Stomach (tissue), 9 donors: Measurements from ENCODE around the gene CHD1. TPM values are rescaled to one million over a fixed set of nuclear protein-coding genes. Genes with fewer than 3 reads are reported as not detected.
A peak's percentile ranks its signal among the peaks of the same experiment; 100 is the strongest.

ENCODE experiments used
- DNase-seq, 2 donors: peaks; one replicate each; pipeline versions ENCODE4 v3.0.0 to v3.0.0-alpha.2; 2013 to 2019
- H3K27ac ChIP-seq, 5 donors: fragments of 200-600 bp in 4 of 5; sonication (generic) in 4 of 5; one replicate each; pipeline ENCODE4 v1.5.1; 2013 to 2019; ENCODE audit warnings: mild to moderate bottlenecking in 1 of 5, moderate library complexity in 1 of 5
- H3K27me3 ChIP-seq, 3 donors: fragments of 200-600 bp; sonication (generic); one replicate each; pipeline ENCODE4 v1.5.1; 2017 to 2019; ENCODE audit warnings: mixed run types in 1 of 3
- H3K36me3 ChIP-seq, 4 donors: fragments of 200-600 bp; sonication (generic); 1 replicate in 3 of 4; 2 replicates in 1 of 4; pipeline ENCODE4 v1.5.1; 2016 to 2019
- H3K4me1 ChIP-seq, 4 donors: fragments of 200-600 bp; sonication (generic); one replicate each; pipeline ENCODE4 v1.5.1; 2016 to 2019
- H3K4me3 ChIP-seq, 4 donors: fragments of 200-600 bp; sonication (generic) in 3 of 4; one replicate each; pipeline ENCODE4 v1.5.1; 2016 to 2019; ENCODE audit warnings: mild to moderate bottlenecking in 1 of 4
- H3K9me3 ChIP-seq, 4 donors: fragments of 200-600 bp; sonication (generic); one replicate each; pipeline ENCODE4 v1.5.1; 2016 to 2019
- CTCF ChIP-seq, 7 experiments: fragments of 450-650 bp in 4 of 7; fragments of 200-600 bp in 3 of 7; sonication (generic) in 3 of 7; IDR thresholded peaks; one replicate each; pipeline ENCODE4 v1.5.1; 2016 to 2019; ENCODE audit warnings: antibody characterized with exemption in 7 of 7, control low read depth in 2 of 7, mild to moderate bottlenecking in 1 of 7
- EP300 ChIP-seq: sonication (generic); formaldehyde crosslinking; IDR thresholded peaks from one replicate; pipeline ENCODE4 v1.6.1; 2017; ENCODE audit warnings: antibody characterized with exemption
- POLR2A ChIP-seq, 4 donors: fragments of 450-650 bp; IDR thresholded peaks; one replicate each; pipeline ENCODE4 v1.6.1; 2016; ENCODE audit warnings: antibody characterized with exemption in 4 of 4, control low read depth in 2 of 4, mild to moderate bottlenecking in 1 of 4, moderate library complexity in 1 of 4
- POLR2AphosphoS5 ChIP-seq, 3 donors: sonication (generic); formaldehyde crosslinking; IDR thresholded peaks; one replicate each; pipeline ENCODE4 v1.6.1; 2016; ENCODE audit warnings: antibody characterized with exemption in 3 of 3
- WGBS, 5 donors: extraction: QIAGEN DNeasy Blood & Tissue Kit in 3 of 5; methylation state at CpG; one replicate each; pipeline versions ENCODE4 v1.1.5 to v1.1.7; 2013 to 2018; 5-methylcytosine and 5-hydroxymethylcytosine counted together
- intact Hi-C: fragments of 100-400 bp; cut with DNase I; formaldehyde crosslinking; loops from one replicate; pipeline ENCODE4 v1.15.1; 2023; ENCODE audit warnings: low total_unique reads
- polyA plus RNA-seq, 3 donors: library from polyadenylated mRNA; stranded (reverse); fragments of 200-250 nt; gene quantifications; one replicate each; pipeline ENCODE4 v1.2.3, GENCODE V29; 2013
- total RNA-seq, 5 donors: library from RNA; depleted of rRNA; stranded (reverse); fragments of >200 nt; gene quantifications; one replicate each; pipeline versions ENCODE4 v1.1.0 to v1.2.3, GENCODE V29; 2014 to 2016
- donor health status: healthy with polysubstance abuse.
- donor health status: Bipolar disorder and iron deficiency.
- donor health status: healthy.

CHD1 gene
- total and polyA plus RNA-seq, 8 donors, result 8.0 to 119 (median 36.2) TPM

GRCh38 chr5:98942847-98943246 lies 14.0 kb upstream of the CHD1 start:
- Histone ChIP-seq H3K27me3 (no peaks in the 10 kb centered on the region), H3K27ac (no peak overlapping the region), H3K36me3 (no peaks in the 10 kb centered on the region), H3K4me1 (peaks cover 8 to 46% (median 23%) of the 10 kb centered on the region in 4 donors), H3K9me3 (no peaks in the 10 kb centered on the region), H3K4me3 (no peak overlapping the region)
- intact Hi-C loops, result no loop called here
- WGBS, 5 donors, result 86 to 97% (median 94%) methylated on average over 3 of the region's 3 CpGs
- DNase-seq, result no peak
- TF ChIP-seq POLR2A (IDR thresholded peaks at IDR 0.05), result no peak

GRCh38 chr5:98941131-98941883 lies 12.5 kb upstream of the CHD1 start:
- peak overlapping the region in 2 of 5 donors; percentile 11 to 31 for H3K27ac ChIP-seq
- WGBS, 5 donors, result 76 to 89% (median 79%) methylated on average over 6 of the region's 6 CpGs
- H3K4me1 ChIP-seq, result peaks cover 8 to 42% (median 24%) of the 10 kb centered on the region in 4 donors
- H3K36me3 ChIP-seq, result no peaks in the 10 kb centered on the region
- TF ChIP-seq POLR2AphosphoS5 (IDR thresholded peaks at IDR 0.05), result no peak
- no peak for TF ChIP-seq EP300
- no peak for TF ChIP-seq POLR2A (IDR thresholded peaks at IDR 0.05)
- no peak for TF ChIP-seq CTCF (IDR thresholded peaks at IDR 0.05)
- intact Hi-C loops, result no loop called here
- H3K9me3 ChIP-seq, result no peaks in the 10 kb centered on the region
- H3K27me3 ChIP-seq, result no peaks in the 10 kb centered on the region
- H3K4me3 ChIP-seq, result no peak overlapping the region
- DNase-seq, result no peak

- no peak for TF ChIP-seq POLR2AphosphoS5 (IDR thresholded peaks at IDR 0.05)
- no peak for TF ChIP-seq EP300
- TF ChIP-seq CTCF (IDR thresholded peaks at IDR 0.05), result no peak
- no peak for TF ChIP-seq POLR2A (IDR thresholded peaks at IDR 0.05)
- Histone ChIP-seq H3K27me3 (no peaks in the 10 kb centered on the region), H3K4me3 (no peak overlapping the region), H3K9me3 (no peaks in the 10 kb centered on the region), H3K4me1 (peaks cover 8 to 42% (median 24%) of the 10 kb centered on the region in 4 donors), H3K36me3 (no peaks in the 10 kb centered on the region), H3K27ac (peak overlapping the region in 1 of 5 donors; percentile 1)
- intact Hi-C loops, result no loop called here
- 40 to 74% (median 58%) methylated on average over 2 of the region's 2 CpGs for WGBS, 5 donors
- DNase-seq, result peak in 1 of 2 donors; percentile 84
Measured at GRCh38 chr5:98940581-98940980, 11.8 kb upstream of the CHD1 start.

- no peaks in the 10 kb centered on the region for H3K9me3 ChIP-seq
- intact Hi-C loops, result loop anchor here (10.0 kb wide), 1 partner anchor 96 kb away; no protein-coding TSS in a partner anchor
- H3K4me1 ChIP-seq, result peaks cover 8 to 55% (median 32%) of the 10 kb centered on the region in 4 donors
- no peak overlapping the region for H3K27ac ChIP-seq
- TF ChIP-seq POLR2AphosphoS5 (IDR thresholded peaks at IDR 0.05) (peak in 1 of 3 donors; percentile 52), CTCF (IDR thresholded peaks at IDR 0.05) (no peak)
- no peaks in the 10 kb centered on the region for H3K27me3 ChIP-seq
- DNase-seq, result peak in 1 of 2 donors; percentile 48
- 24 to 36% (median 29%) methylated on average over 2 of the region's 2 CpGs for WGBS, 5 donors
- H3K36me3 ChIP-seq, result no peaks in the 10 kb centered on the region
- H3K4me3 ChIP-seq, result no peak overlapping the region
Measured at GRCh38 chr5:98938464-98938863, 9.7 kb upstream of the CHD1 start.
